HCT116 (cell line): ENCODE measurements around the gene GPS1. TPM values are rescaled to one million over a fixed set of nuclear protein-coding genes. Genes with fewer than 3 reads are reported as not detected.

Experiments used
- ATAC-seq: fragments of 200-7000 bp; cut with Tn5 transposase; 2 replicates; pipeline ENCODE4 v1.9.1; 2020; ENCODE audit warnings: mild to moderate bottlenecking, moderate library complexity
- BruUV-seq: library from RNA; stranded (reverse); fragments of 400-500 nt; replicated peaks from 2 replicates; lab custom pipeline; 2021; lab: Mats Ljungman, UMichigan
- CTCF ChIA-PET: fragments of 300-600 bp; sonication (Branson Sonifier 250); formaldehyde crosslinking; loops from one replicate; lab custom pipeline; 2021; ENCODE audit warnings: antibody characterized with exemption; lab: Charles Lee
- POLR2A ChIA-PET: fragments of 300-600, 350-600 bp; sonication (Branson Sonifier 250); formaldehyde crosslinking; loops from one replicate; lab custom pipeline; 2021; ENCODE audit warnings: antibody characterized with exemption; lab: Charles Lee
- RAD21 ChIA-PET, 2 experiments: fragments of 300-600 bp; sonication (Branson Sonifier 250); formaldehyde crosslinking; loops; one replicate each; lab custom pipeline; 2023; ENCODE audit warnings: low total read pairs in 2 of 2; ENCODE audit not compliant: uncharacterized antibody in 2 of 2, unreplicated experiment in 2 of 2, low non-redundant PET in 1 of 2; lab: Charles Lee
- DNase-seq: peaks from one replicate; pipeline ENCODE4 v3.0.0-alpha.2; 2010; ENCODE audit warnings: low read depth, low spot score
- H2AFZ ChIP-seq: fragments of 200-600 bp; shearing (Covaris generic), sonication (generic); 2 replicates; pipeline ENCODE4 v1.6.1; 2017; ENCODE audit warnings: low read depth, mixed run types, mixed read lengths, antibody characterized with exemption, low read length; ENCODE audit not compliant: poor library complexity, severe bottlenecking
- H3K27ac ChIP-seq: 2 replicates; pipeline ENCODE4 v1.5.1; 2012; ENCODE audit warnings: low read depth, low read length
- H3K27me3 ChIP-seq: fragments of 200-600 bp; sonication (generic); 2 replicates; pipeline ENCODE4 v1.6.1; 2016; ENCODE audit warnings: mixed run types, low read length, mixed read lengths; ENCODE audit not compliant: insufficient read depth
- H3K36me3 ChIP-seq, 2 experiments: fragments of 200-500 bp in 1 of 2; fragments of 200-600 bp in 1 of 2; sonication (Bioruptor generic) in 1 of 2; sonication (generic) in 1 of 2; 2 replicates each; pipeline versions ENCODE4 v1.5.1 to v1.6.1; 2014 to 2016; ENCODE audit warnings: low read length in 2 of 2, inconsistent platforms in 1 of 2, mixed read lengths in 1 of 2, mixed run types in 1 of 2; ENCODE audit not compliant: insufficient read depth in 2 of 2, control insufficient read depth in 1 of 2
- H3K4me1 ChIP-seq, 2 experiments: fragments of 200-600 bp in 1 of 2; sonication (generic) in 1 of 2; 2 replicates each; pipeline versions ENCODE4 v1.5.1 to v1.6.1; 2012 to 2017; ENCODE audit warnings: low read length in 2 of 2, inconsistent platforms in 1 of 2, mild to moderate bottlenecking in 1 of 2, mixed read lengths in 1 of 2, mixed run types in 1 of 2, moderate library complexity in 1 of 2; ENCODE audit not compliant: insufficient read depth in 2 of 2, control insufficient read depth in 1 of 2
- H3K4me2 ChIP-seq: fragments of 200-600 bp; sonication (generic); 2 replicates; pipeline ENCODE4 v1.6.1; 2017; ENCODE audit warnings: mixed run types, low read length, mixed read lengths
- H3K4me3 ChIP-seq, 2 experiments: fragments of 200-600 bp in 1 of 2; sonication (generic) in 1 of 2; replicated peaks in 1 of 2; 2 replicates each; pipeline ENCODE4 v1.5.1; 2011 to 2016; ENCODE audit warnings: low read length in 2 of 2, control low read depth in 1 of 2, low read depth in 1 of 2, mild to moderate bottlenecking in 1 of 2, mixed read lengths in 1 of 2, mixed run types in 1 of 2
- H3K79me2 ChIP-seq: fragments of 200-600 bp; sonication (generic); 2 replicates; pipeline ENCODE4 v1.6.1; 2017; ENCODE audit warnings: mild to moderate bottlenecking, mixed run types, low read length, moderate library complexity, mixed read lengths; ENCODE audit not compliant: insufficient read depth
- H3K9ac ChIP-seq: fragments of 200-600 bp; sonication (generic); 2 replicates; pipeline ENCODE4 v1.6.1; 2016; ENCODE audit warnings: low read length, mixed read lengths
- H3K9me2 ChIP-seq: fragments of 200-600 bp; sonication (generic), shearing (Covaris generic); 2 replicates; pipeline ENCODE4 v1.6.1; 2017; ENCODE audit warnings: mixed run types, mild to moderate bottlenecking, moderate library complexity; ENCODE audit not compliant: insufficient read depth
- H3K9me3 ChIP-seq, 2 experiments: fragments of 200-500 bp in 1 of 2; fragments of 200-600 bp in 1 of 2; sonication (Bioruptor generic) in 1 of 2; sonication (generic) in 1 of 2; 2 replicates each; pipeline ENCODE4 v1.6.1; 2014 to 2017; ENCODE audit warnings: low read length in 2 of 2, mixed read lengths in 2 of 2, inconsistent platforms in 1 of 2, low read depth in 1 of 2, mild to moderate bottlenecking in 1 of 2, mixed run types in 1 of 2, moderate library complexity in 1 of 2; ENCODE audit not compliant: control insufficient read depth in 1 of 2, insufficient read depth in 1 of 2
- H4K20me1 ChIP-seq: fragments of 200-600 bp; sonication (generic), shearing (Covaris generic); 2 replicates; pipeline ENCODE4 v1.6.1; 2017; ENCODE audit warnings: mixed run types, mild to moderate bottlenecking, moderate library complexity; ENCODE audit not compliant: insufficient read depth
- ATF3 ChIP-seq: IDR thresholded peaks from 2 replicates; pipeline ENCODE4 v1.6.1; 2012
- CBX3 ChIP-seq: IDR thresholded peaks from 2 replicates; pipeline ENCODE4 v1.6.1; 2012; ENCODE audit warnings: low read depth
- CEBPB ChIP-seq: IDR thresholded peaks from 2 replicates; pipeline ENCODE4 v1.6.1; 2012; ENCODE audit warnings: low read depth
- ELF1 ChIP-seq: IDR thresholded peaks from 2 replicates; pipeline ENCODE4 v1.6.1; 2012; ENCODE audit warnings: low read depth, borderline replicate concordance
- EZH2 ChIP-seq: fragments of 200-600 bp; sonication (generic); IDR thresholded peaks from 2 replicates; pipeline ENCODE4 v1.6.1; 2017; ENCODE audit warnings: antibody characterized with exemption, mixed run types
- EZH2phosphoT487 ChIP-seq: fragments of 200-600 bp; IDR thresholded peaks from 2 replicates; pipeline ENCODE4 v1.6.1; 2018; ENCODE audit warnings: antibody characterized with exemption, borderline replicate concordance
- FOSL1 ChIP-seq: IDR thresholded peaks from 2 replicates; pipeline ENCODE4 v1.6.1; 2012; ENCODE audit warnings: low read depth
- JUND ChIP-seq: IDR thresholded peaks from 2 replicates; pipeline ENCODE4 v1.6.1; 2012
- MAX ChIP-seq: IDR thresholded peaks from 2 replicates; pipeline ENCODE4 v1.6.1; 2012
- POLR2A ChIP-seq: IDR thresholded peaks from 2 replicates; pipeline ENCODE4 v1.7.0; 2011; ENCODE audit warnings: borderline replicate concordance; ENCODE audit not compliant: insufficient read depth, insufficient read length; ENCODE audit errors: extremely low read depth
- POLR2AphosphoS5 ChIP-seq: IDR thresholded peaks from 2 replicates; pipeline ENCODE4 v1.6.1; 2011; ENCODE audit warnings: mild to moderate bottlenecking, low read depth, low read length, moderate library complexity
- RAD21 ChIP-seq: IDR thresholded peaks from 2 replicates; pipeline ENCODE4 v1.6.1; 2012; ENCODE audit warnings: low read depth, mild to moderate bottlenecking
- REST ChIP-seq: IDR thresholded peaks from 2 replicates; pipeline ENCODE4 v1.6.1; 2012; ENCODE audit warnings: low read depth
- SIN3A ChIP-seq: IDR thresholded peaks from 2 replicates; pipeline ENCODE4 v1.6.1; 2012; ENCODE audit warnings: low read depth
- SP1 ChIP-seq: IDR thresholded peaks from 2 replicates; pipeline ENCODE4 v1.6.1; 2012; ENCODE audit warnings: low read depth
- SRF ChIP-seq: IDR thresholded peaks from 2 replicates; pipeline ENCODE4 v1.6.1; 2012; ENCODE audit warnings: low read depth
- TCF7L2 ChIP-seq: IDR thresholded peaks from 2 replicates; pipeline ENCODE4 v1.7.0; 2011; ENCODE audit warnings: borderline replicate concordance, inconsistent platforms; ENCODE audit not compliant: insufficient read depth, insufficient read length; ENCODE audit errors: extremely low read depth
- YY1 ChIP-seq: IDR thresholded peaks from 2 replicates; pipeline ENCODE4 v1.6.1; 2011; ENCODE audit warnings: low read length, low read depth, moderate library complexity, mild to moderate bottlenecking; ENCODE audit not compliant: insufficient replicate concordance; ENCODE audit errors: extremely low read depth
- ZBTB33 ChIP-seq: IDR thresholded peaks from 2 replicates; pipeline ENCODE4 v1.6.1; 2011; ENCODE audit warnings: mild to moderate bottlenecking, low read length, moderate library complexity; ENCODE audit not compliant: insufficient replicate concordance; ENCODE audit errors: extremely low read depth
- ZFX ChIP-seq: fragments of 450-650 bp; IDR thresholded peaks from 2 replicates; pipeline ENCODE4 v1.6.1; 2017
- intact Hi-C: fragments of 100-400 bp; cut with micrococcal nuclease; formaldehyde crosslinking; loops from 2 replicates; pipeline ENCODE4 v1.10.0; 2022
- total RNA-seq: library from RNA; stranded (reverse); gene quantifications from one replicate; pipeline ENCODE4 v1.2.1, GENCODE V29; 2021; ENCODE audit not compliant: unreplicated experiment

The GPS1 gene
- total RNA-seq, 1 experiment from 2014 or later, result 205 TPM

GRCh38 chr17:82030470-82031302, 21.0 kb upstream of the GPS1 start:
- no peaks in the 10 kb centered on the region for H3K9me3 ChIP-seq
- peak overlapping the region; percentile 99 for H3K4me2 ChIP-seq
- peaks cover 0 to 7% of the 10 kb centered on the region in 2 experiments; a peak in 1 of 4 replicates for H3K36me3 ChIP-seq
- ChIA-PET RAD21 (interaction anchor here (0.5 to 0.9 kb wide), 4 partner anchors 10 to 76 kb away, joined by 3 to 4 read pairs (median 3); no protein-coding TSS in a partner anchor), CTCF (interaction anchor here (0.6 to 3.0 kb wide), 28 partner anchors 9 to 748 kb away, joined by 3 to 39 read pairs (median 3); partner anchors contain the start of genes CENPX, FASN, LRRC45 and PYCR1), POLR2A (interaction anchor here (1.0 to 1.7 kb wide), 5 partner anchors 8 to 198 kb away, joined by 3 read pairs; partner anchors contain the start of genes CENPX, LRRC45 and SLC16A3)
- ATAC-seq (peak; percentile 63), DNase-seq (peak; percentile 72)
- peak overlapping the region; percentile 62 to 71 for H3K4me3 ChIP-seq
- intact Hi-C loops, result loop anchor here (1.0 to 10.0 kb wide), 6 partner anchors 7 to 384 kb away; partner anchors contain the start of genes HEXD, LRRC45 and OGFOD3
- H3K4me1 ChIP-seq, result peaks cover 10 to 50% of the 10 kb centered on the region in 2 experiments; a peak in 3 of 4 replicates
- no TSS peak for BruUV-seq
- no peaks in the 10 kb centered on the region for H3K9me2 ChIP-seq
- no peaks in the 10 kb centered on the region for H3K27me3 ChIP-seq
- peak overlapping the region; percentile 73 for H3K9ac ChIP-seq
- no peak overlapping the region for H2AFZ ChIP-seq
- H3K79me2 ChIP-seq, result peaks cover 14% of the 10 kb centered on the region; the same call in 1 of the 2 replicates
- peak overlapping the region; percentile 93 for H3K27ac ChIP-seq
- no peaks in the 10 kb centered on the region for H4K20me1 ChIP-seq
- TF ChIP-seq ELF1 (no peak), ZBTB33 (no peak), EZH2phosphoT487 (no peak), CEBPB (no peak), MAX (peak; percentile 51; the same call in 1 of the 2 replicates), SRF (no peak), EZH2 (no peak), TCF7L2 (no peak), FOSL1 (no peak), CBX3 (no peak), SIN3A (no peak), POLR2AphosphoS5 (no peak; the same call in 1 of the 2 replicates), ZFX (peak; percentile 43; the same call in 1 of the 2 replicates), YY1 (peak; percentile 64), SP1 (no peak), JUND (no peak), ATF3 (no peak), POLR2A (no peak), REST (no peak), RAD21 (peak; percentile 99)
